Thymus (tissue), 11 donors: ENCODE data around the gene CCND2. TPM values are rescaled to one million over a fixed set of nuclear protein-coding genes. Genes with fewer than 3 reads are reported as not detected.

Source experiments
- DNase-seq, 9 donors: peaks; one replicate each; pipeline ENCODE4 v3.0.0-alpha.2; 2013; ENCODE audit warnings: low spot score in 9 of 9, low read depth in 6 of 9, missing footprints in 1 of 9
- H3K27ac ChIP-seq, 2 donors: one replicate each; pipeline ENCODE4 v1.5.1; 2013; ENCODE audit warnings: control low read depth in 1 of 2, low read depth in 1 of 2, low read length in 1 of 2, mild to moderate bottlenecking in 1 of 2, moderate library complexity in 1 of 2
- H3K27me3 ChIP-seq, 2 donors: one replicate each; pipeline ENCODE4 v1.5.1; 2013; ENCODE audit warnings: low read length in 1 of 2; ENCODE audit not compliant: control insufficient read depth in 2 of 2, insufficient read depth in 1 of 2
- H3K36me3 ChIP-seq, 2 donors: one replicate each; pipeline ENCODE4 v1.5.1; 2013; ENCODE audit warnings: low read length in 1 of 2, mild to moderate bottlenecking in 1 of 2, moderate library complexity in 1 of 2; ENCODE audit not compliant: control insufficient read depth in 2 of 2, insufficient read depth in 2 of 2
- H3K4me1 ChIP-seq, 2 donors: one replicate each; pipeline ENCODE4 v1.5.1; 2013; ENCODE audit warnings: low read length in 2 of 2; ENCODE audit not compliant: control insufficient read depth in 2 of 2, insufficient read depth in 2 of 2
- H3K4me3 ChIP-seq, 2 donors: one replicate each; pipeline ENCODE4 v1.5.1; 2013; ENCODE audit warnings: low read length in 2 of 2, control low read depth in 1 of 2, mild to moderate bottlenecking in 1 of 2
- H3K9me3 ChIP-seq, 2 donors: one replicate each; pipeline ENCODE4 v1.5.1; 2013; ENCODE audit warnings: low read length in 1 of 2, mild to moderate bottlenecking in 1 of 2; ENCODE audit not compliant: control insufficient read depth in 2 of 2, insufficient read depth in 1 of 2
- WGBS: extraction: QIAGEN DNeasy Blood & Tissue Kit; methylation state at CpG from one replicate; pipeline ENCODE4 v1.1.7; 2013; 5-methylcytosine and 5-hydroxymethylcytosine counted together
- polyA plus RNA-seq: library from polyadenylated mRNA; stranded (reverse); fragments of 200-250 nt; gene quantifications from one replicate; pipeline ENCODE4 v1.2.3, GENCODE V29; 2013
- total RNA-seq: library from RNA; stranded (reverse); fragments of 120-200 nt; gene quantifications from one replicate; pipeline ENCODE4 v1.2.4, GENCODE V29; 2013
- donor health status: healthy.

CCND2 gene
- total and polyA plus RNA-seq, 2 donors: 16.0 to 53.6 TPM

- H3K36me3 ChIP-seq: peaks cover 0 to 4% of the 10 kb centered on the region in 2 donors
- no peak for DNase-seq
- peaks cover 0 to 2% of the 10 kb centered on the region in 2 donors for H3K4me1 ChIP-seq
- no peak overlapping the region for H3K27ac ChIP-seq
- 93% methylated on average over 14 of the region's 14 CpGs for WGBS
- no peaks in the 10 kb centered on the region for H3K27me3 ChIP-seq
- no peak overlapping the region for H3K4me3 ChIP-seq
- H3K9me3 ChIP-seq: no peaks in the 10 kb centered on the region
Observed at GRCh38 chr12:4308334-4308950, 34.9 kb downstream of the CCND2 start.

- Histone ChIP-seq H3K27ac (no peak overlapping the region), H3K4me1 (peaks cover 0 to 2% of the 10 kb centered on the region in 2 donors), H3K9me3 (no peaks in the 10 kb centered on the region), H3K36me3 (no peaks in the 10 kb centered on the region), H3K27me3 (no peaks in the 10 kb centered on the region), H3K4me3 (no peak overlapping the region)
- no peak for DNase-seq
- WGBS: over 99% methylated on average over 5 of the region's 5 CpGs
Observed at GRCh38 chr12:4311776-4312175, 38.2 kb downstream of the CCND2 start.

GRCh38 chr12:4312251-4312650 lies 38.7 kb downstream of the CCND2 start:
- Histone ChIP-seq H3K9me3 (no peaks in the 10 kb centered on the region), H3K36me3 (no peaks in the 10 kb centered on the region), H3K4me1 (peaks cover 0 to 2% of the 10 kb centered on the region in 2 donors), H3K27ac (no peak overlapping the region), H3K4me3 (no peak overlapping the region), H3K27me3 (no peaks in the 10 kb centered on the region)
- DNase-seq: no peak
- WGBS: 94% methylated on average over 2 of the region's 2 CpGs

- H3K27ac ChIP-seq: peak overlapping the region; percentile 14 to 90
- peak overlapping the region; percentile 61 to 95 for H3K4me3 ChIP-seq
- no peaks in the 10 kb centered on the region for H3K9me3 ChIP-seq
- no peak for DNase-seq
- peaks cover 0 to 11% of the 10 kb centered on the region in 2 donors for H3K4me1 ChIP-seq
- H3K27me3 ChIP-seq: no peaks in the 10 kb centered on the region
- peaks cover 0 to 2% of the 10 kb centered on the region in 2 donors for H3K36me3 ChIP-seq
- WGBS: under 1% methylated on average over 13 of the region's 13 CpGs
Observed at GRCh38 chr12:4320497-4320852, 46.9 kb downstream of the CCND2 start.

- Histone ChIP-seq H3K27ac (peak within 1 kb of the TSS; percentile 76 to 90), H3K9me3 (no peaks in the 10 kb centered on the region), H3K4me1 (peaks cover 0 to 11% of the 10 kb centered on the region in 2 donors), H3K4me3 (peak within 1 kb of the TSS; percentile 61 to 95), H3K36me3 (peaks cover 0 to 2% of the 10 kb centered on the region in 2 donors), H3K27me3 (no peaks in the 10 kb centered on the region)
- WGBS: under 1% methylated on average over 76 of the region's 76 CpGs
- peak; percentile 57 to 94 (median 85) for DNase-seq
Observed at GRCh38 chr12:4320853-4321701, 47.5 kb downstream of the CCND2 start, which contains the start of gene TIGAR. Gene TIGAR, plus strand, starts transcription at chr12:4321213. Its CDS starts 59 bp downstream, at chr12:4321272.

- Histone ChIP-seq H3K4me3 (no peak overlapping the region), H3K9me3 (no peaks in the 10 kb centered on the region), H3K36me3 (peaks cover 0 to 2% of the 10 kb centered on the region in 2 donors), H3K4me1 (peaks cover 0 to 11% of the 10 kb centered on the region in 2 donors), H3K27me3 (no peaks in the 10 kb centered on the region), H3K27ac (no peak overlapping the region)
- DNase-seq: no peak
- 93% methylated on average over 5 of the region's 5 CpGs for WGBS
Observed at GRCh38 chr12:4322726-4323125, 49.2 kb downstream of the CCND2 start.

Other genes with a start within 250 kb of the CCND2 start
- gene TIGAR, start 47.5 kb downstream of the CCND2 start, total RNA-seq: 9.7 TPM
- gene TIGAR, start 47.5 kb downstream of the CCND2 start, polyA plus RNA-seq: 10.7 TPM
- gene FGF23, start 106.0 kb downstream of the CCND2 start, total RNA-seq: 0.05 TPM
- gene FGF23, start 106.0 kb downstream of the CCND2 start, polyA plus RNA-seq: 0.27 TPM
- not detected for gene FGF6, start 172.1 kb downstream of the CCND2 start, total RNA-seq
- not detected for gene FGF6, start 172.1 kb downstream of the CCND2 start, polyA plus RNA-seq